ENCODE results near the gene REM2.

GRCh38 chr14:22892488-22892887, 9.5 kb downstream of the REM2 start:
- TF ChIP-seq CTCF (IDR thresholded peaks at IDR 0.05 in 8 of 11, conservative IDR thresholded peaks at IDR 0.05 in 3 of 11) (no peak), POLR2A (IDR thresholded peaks at IDR 0.05) (no peak), POLR2AphosphoS5 (IDR thresholded peaks at IDR 0.05) (no peak)
